Superior temporal gyrus (tissue), 1 donor: Measurements from ENCODE around the gene ARHGAP6.
"Not testable (repeated sequence)": the region's sequence is repeated elsewhere in the genome, so short reads cannot be mapped to it uniquely, and the experiment has no call there.

Experiments
- DNase-seq: peaks from one replicate; pipeline ENCODE4 v3.0.0-alpha.2; 2016; ENCODE audit errors: extremely low spot score

The ARHGAP6 gene

DNA sequence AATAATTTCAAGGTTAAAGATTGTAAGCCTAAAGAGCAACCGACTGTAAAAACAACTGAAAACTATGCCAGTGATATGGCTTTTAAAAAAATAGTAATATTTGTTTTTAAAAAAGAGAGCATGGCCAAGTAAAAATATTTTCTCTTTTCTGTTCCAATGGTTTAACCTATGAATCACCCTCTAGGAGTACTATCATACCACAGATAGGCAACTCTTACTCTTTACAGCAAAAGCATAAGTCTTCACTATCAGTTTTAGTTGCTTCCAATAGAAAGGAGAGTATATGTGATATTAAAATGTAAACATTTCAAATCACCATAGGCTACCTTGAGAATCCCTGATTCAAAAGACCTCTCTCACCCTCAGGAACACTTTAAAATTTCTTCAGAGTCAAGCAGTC, 269.9 kb downstream of the ARHGAP6 start:
- DNase-seq, result no peak

DNA sequence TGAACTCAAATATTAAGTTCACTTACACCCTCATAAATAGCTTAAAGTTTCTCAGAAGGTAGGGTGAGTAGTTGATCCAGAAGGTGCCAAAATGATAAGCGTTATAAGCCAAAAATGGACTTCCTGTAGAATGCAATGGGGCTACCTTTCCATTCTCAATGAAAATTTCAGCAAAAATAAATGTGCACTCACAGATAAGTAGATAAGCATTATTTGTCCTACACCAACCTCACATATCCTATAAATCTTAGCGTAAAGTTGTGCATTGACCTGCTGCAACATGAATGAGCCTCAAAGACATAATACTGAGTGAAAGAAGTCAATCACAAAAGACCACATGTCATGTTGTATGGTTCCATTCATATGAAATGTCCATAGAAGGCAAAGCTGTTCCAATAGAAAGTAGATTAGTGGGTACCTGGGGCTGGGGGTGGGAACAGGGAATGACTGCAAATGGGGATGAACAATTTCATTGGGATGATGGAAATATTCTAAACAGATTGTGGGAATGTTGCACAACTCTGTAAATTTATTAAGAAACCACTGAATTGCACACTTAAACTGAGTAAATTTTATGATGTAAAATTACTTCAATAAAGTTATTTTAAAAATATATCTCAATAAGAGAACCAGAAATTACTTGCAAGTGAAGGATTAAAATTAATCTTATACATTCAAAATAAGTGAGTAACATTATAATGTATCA, 271.6 kb downstream of the ARHGAP6 start:
- DNase-seq, result no peak

- no peak for DNase-seq
Observed at GRCh38 chrX:11386812-11387211, 278.9 kb downstream of the ARHGAP6 start.

- DNase-seq, result no peak
Observed at GRCh38 chrX:11386001-11386523, 279.7 kb downstream of the ARHGAP6 start.

DNA sequence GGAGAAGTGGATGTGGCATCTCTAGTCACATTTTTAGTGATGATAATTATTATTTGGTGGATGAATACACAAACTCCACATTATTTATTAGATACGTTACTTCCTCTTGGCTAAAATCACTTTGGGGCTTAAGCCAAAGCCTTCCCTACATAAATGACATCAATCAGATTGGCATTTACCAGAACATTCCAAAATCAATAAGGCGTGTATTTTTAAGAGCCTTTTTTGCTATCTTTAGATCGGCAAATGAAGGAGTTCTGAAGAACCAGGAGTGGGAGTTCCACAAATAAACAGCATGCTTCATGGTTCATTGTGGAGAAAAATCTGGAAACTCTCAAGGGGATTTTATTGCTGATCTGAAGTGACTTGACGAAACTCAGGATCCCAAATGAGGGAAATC, 282.8 kb downstream of the ARHGAP6 start:
- no peak for DNase-seq

- peak; percentile 68 for DNase-seq
Observed at GRCh38 chrX:11381464-11381863, 284.3 kb downstream of the ARHGAP6 start.

- DNase-seq, result no peak
Observed at GRCh38 chrX:11380187-11380844, 285.4 kb downstream of the ARHGAP6 start.

DNA sequence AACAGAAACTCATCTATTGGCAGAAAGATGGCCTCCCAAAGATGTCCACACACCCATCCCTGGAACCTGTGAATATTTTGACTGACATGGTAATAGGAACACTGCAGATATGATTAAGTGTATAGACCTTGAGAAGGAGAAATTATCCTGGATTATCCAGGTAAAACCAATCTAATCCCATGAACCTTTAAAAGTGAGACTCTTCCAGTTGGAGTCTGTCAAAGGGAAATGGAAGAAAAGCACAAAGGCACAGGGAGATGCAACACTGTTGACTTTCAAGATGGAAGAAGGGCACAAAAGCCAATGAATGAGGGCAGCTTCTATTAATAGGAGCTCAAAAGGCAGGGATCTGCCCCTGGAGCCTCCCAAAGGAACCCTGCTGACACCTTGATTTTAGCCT, 289.6 kb downstream of the ARHGAP6 start:
- no peak for DNase-seq

DNA sequence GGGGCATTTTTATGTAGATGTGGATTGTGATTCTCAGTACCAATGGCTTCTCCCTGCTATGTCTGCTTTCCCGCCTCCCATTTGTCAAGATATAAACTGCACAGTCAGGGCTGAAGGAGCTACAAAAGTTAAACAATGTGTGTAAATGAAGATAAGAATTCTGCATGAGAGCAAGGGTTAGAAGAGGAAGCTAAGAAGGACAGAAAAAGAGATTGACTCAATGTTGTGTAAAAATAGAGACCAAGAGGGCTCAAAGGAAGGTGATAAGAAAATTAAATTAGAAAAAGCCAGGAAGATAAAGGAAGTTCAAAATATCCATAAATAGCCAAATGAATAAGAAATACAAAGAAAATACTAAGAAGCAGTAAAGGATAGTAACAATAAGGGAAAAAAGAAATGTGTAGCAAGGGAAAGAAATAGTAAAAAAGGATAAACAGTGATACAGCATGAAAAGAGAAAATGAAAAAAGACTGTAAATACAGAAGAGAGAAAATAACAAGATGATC, 290.1 kb downstream of the ARHGAP6 start:
- DNase-seq, result no peak

DNA sequence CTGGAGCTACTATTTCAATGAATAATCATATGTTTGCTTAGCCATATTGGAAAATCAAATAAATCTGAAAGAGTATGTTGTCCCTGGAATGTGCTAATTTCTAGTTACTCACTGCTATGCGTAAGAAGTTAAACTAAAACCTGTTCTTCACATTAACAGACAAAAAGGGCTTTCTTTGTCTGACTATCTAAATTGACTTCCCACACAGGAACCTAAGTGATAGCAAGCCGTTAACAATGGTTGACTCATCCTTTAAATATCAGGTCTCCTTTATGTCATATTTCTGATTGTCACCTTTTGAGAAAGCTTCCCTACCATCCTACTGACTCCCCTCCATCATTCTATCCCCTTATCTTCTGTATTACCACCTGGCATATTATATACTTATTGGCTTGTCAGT, 291.1 kb downstream of the ARHGAP6 start:
- no peak for DNase-seq

DNA sequence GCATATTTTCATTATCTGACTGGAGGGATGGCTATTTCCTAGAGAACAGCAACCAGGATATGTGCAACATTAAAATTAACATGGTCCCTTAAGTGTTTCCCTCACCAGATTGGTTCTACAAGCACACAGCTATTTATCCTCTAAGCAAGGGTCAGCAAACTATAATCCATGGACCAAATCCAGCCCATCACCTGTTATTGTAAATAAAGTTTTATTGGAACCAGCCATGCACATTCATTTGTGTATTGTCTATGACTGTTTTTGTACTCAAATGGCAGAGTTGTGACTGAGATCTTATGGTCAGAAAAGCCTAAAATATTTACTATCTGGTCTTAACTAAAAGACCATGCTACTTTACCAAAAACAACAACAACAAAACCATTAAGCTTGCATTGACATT, 294.6 kb downstream of the ARHGAP6 start:
- no peak for DNase-seq

GRCh38 chrX:11367609-11368430, 297.9 kb downstream of the ARHGAP6 start:
- DNase-seq, result no peak

DNA sequence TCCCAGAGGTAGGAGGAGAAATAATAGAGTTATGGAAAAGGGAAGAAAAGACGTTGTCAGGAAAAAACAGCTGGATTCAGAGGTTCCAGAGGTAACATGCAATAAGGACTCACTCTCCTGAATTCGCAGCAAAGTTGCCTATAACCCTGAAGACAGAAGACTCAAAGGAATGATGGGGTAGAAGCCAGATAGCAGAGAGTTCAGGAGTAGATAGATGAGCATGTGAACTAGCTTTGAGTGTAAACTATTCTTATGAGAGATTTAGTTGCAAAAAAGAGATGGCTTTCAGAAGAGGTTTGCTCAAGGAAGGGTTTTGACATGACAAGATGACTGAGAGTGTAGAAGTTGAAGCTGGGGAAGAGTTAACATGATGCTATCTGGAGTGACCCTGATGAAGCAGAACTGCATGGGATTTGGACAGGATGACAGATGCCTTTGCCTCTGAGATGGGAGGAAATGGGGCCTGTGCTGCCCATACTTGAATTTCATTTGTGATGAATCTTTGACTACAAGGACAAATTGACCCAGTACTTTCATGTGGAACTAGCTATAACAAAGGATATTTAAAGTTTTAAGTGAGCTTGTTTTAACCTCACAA, 298.6 kb downstream of the ARHGAP6 start:
- no peak for DNase-seq

DNA sequence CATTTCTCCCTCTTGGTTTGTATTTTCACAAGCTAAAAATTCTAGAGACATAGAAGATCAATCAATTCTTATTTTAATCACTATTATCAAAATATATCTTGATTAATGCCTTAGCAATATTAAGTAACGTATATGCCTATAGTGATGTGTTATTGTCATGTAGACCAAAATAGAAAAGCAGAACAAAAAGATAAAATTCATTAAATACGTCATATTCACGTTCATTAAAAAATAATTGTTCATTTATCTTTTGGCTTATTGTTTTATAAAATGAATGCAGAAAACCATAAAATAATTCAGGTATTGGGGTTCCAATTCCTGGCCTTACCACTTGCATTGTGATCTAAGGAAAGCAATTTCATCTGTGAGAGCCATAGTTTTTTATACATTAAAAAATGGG, 300.3 kb downstream of the ARHGAP6 start:
- no peak for DNase-seq

DNA sequence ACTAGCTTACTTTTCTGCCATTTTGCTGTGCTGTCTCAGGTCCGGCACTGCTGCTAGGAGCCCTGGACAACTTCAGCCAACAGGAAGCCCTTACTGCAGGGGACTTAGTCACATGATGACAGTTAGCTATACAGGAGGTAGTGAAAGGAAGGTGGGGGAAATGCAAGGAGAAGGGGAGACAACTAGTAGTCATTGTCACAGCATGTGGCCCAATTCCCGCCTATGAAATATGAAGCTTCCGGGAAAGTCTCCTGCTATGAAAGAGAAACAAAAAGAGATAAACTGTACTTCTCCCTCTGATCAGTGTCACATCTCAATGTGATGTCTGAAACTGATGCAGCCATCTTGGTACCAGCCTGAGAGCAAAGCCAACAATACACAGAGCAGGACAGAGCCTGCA, 300.9 kb downstream of the ARHGAP6 start:
- no peak for DNase-seq

DNA sequence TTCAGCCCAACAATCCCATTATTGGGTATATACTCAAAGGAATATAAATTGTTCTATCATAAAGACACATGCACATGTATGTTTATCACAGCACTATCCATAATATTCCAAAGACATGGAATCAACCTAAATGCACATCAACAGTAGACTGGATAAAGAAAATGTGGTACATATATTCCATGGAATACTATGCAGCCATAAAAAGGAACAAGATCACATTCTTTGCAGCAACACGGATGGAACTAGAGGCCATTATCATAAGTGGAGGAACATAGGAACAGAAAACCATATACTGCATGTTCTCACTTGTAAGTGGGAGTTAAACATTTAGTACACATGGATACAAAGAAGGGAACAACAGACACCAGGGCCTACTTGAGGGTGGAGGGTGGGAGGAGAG, 301.9 kb downstream of the ARHGAP6 start:
- not testable (repeated sequence) for DNase-seq

DNA sequence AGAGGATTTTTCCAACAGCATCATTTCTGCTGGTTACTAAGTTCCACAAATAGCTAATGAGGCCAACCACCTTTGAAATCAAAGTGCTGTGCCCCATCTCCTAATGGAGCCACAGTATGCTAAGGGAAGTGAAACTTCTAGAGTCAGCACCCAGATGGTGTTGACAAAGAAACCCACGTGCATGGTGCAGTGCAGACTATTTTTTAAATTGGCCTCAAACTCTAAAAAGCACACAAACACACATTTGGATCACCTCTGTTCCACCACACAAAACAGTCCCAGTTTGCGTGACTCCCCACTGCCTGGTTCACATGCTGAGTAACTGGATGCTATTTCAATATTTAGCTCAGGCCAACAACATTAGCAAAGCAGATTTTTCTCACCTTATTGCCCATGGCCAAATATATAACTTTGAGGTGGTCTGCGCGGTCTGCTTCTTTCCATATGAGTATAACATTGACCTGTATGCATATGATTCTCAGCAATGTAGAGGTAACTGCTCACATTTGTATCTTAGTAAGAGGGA, 302.6 kb downstream of the ARHGAP6 start:
- peak; percentile 11 for DNase-seq

- not testable (repeated sequence) for DNase-seq
Observed at GRCh38 chrX:11361666-11362065, 304.1 kb downstream of the ARHGAP6 start.

DNA sequence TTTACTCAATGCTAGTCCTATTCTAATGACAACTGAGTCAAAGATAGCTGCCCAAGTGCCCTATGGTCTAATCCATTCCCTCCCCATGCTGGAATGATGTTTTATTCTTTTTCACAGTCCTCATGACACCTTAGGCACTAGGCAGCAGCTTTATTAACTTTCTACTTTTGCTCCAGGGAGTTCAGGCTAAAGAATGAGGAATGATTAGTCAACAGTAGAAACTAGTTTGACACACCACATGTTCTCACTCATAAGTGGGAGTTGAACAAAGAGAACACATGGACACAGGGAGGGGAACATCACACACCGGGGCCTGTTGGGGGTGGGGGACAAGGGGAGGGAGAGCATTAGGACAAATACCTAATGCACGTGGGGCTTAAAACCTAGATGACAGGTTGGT, 309.8 kb downstream of the ARHGAP6 start:
- DNase-seq, result not testable (repeated sequence)

GRCh38 chrX:11355259-11355909, 310.3 kb downstream of the ARHGAP6 start:
- no peak for DNase-seq

GRCh38 chrX:11352296-11352741, 313.4 kb downstream of the ARHGAP6 start:
- no peak for DNase-seq
